Right lobe of liver (tissue), 4 donors: Measurements from ENCODE around the gene PLOD1.
"Not testable (repeated sequence)": the region's sequence is repeated elsewhere in the genome, so short reads cannot be mapped to it uniquely, and the experiment has no call there.

Experiments
- CTCF ChIP-seq, 4 donors: fragments of 200-600 bp in 3 of 4; fragments of 450-650 bp in 1 of 4; IDR thresholded peaks; one replicate each; pipeline versions ENCODE4 v1.5.1 to v1.8.0; 2016 to 2022; ENCODE audit warnings: antibody characterized with exemption in 4 of 4, mild to moderate bottlenecking in 2 of 4
- POLR2A ChIP-seq: fragments of 450-650 bp; IDR thresholded peaks from one replicate; pipeline ENCODE4 v1.6.1; 2017; ENCODE audit warnings: antibody characterized with exemption, mild to moderate bottlenecking
- donor health status: DM: no; HTN: no; CAD: no.
- donor health status: DM: no; HTN: no; CAD: no.
- donor health status: DM: no; HTN: yes; CAD: no.

GRCh38 chr1:11935733-11936132 lies 1.2 kb downstream of the PLOD1 start:
- TF ChIP-seq CTCF (IDR thresholded peaks at IDR 0.05); POLR2A: not testable (repeated sequence)
